ENCODE results near the gene SMG5. TPM values are rescaled to one million over a fixed set of nuclear protein-coding genes. Genes with fewer than 3 reads are reported as not detected.
A peak's percentile ranks its signal among the peaks of the same experiment; 100 is the strongest.

Gene SMG5
- total and polyA plus RNA-seq, 8 donors = 49.5 to 71.1 (median 54.6) TPM

- Histone ChIP-seq H3K4me3 (no peak overlapping the region), H3K4me1 (peaks cover 8 to 32% of the 10 kb centered on the region in 2 donors), H3K27me3 (peaks cover 0 to 25% of the 10 kb centered on the region in 2 donors), H3K27ac (no peak overlapping the region), H3K36me3 (peaks cover 0 to 38% of the 10 kb centered on the region in 2 donors), H3K9me3 (no peaks in the 10 kb centered on the region)
- intact Hi-C loops (cut with DNase I) = no loop called here
- DNase-seq (peak in 1 of 4 donors; percentile 84), ATAC-seq (peak; percentile 75)
- TF ChIP-seq, protein P1, sequence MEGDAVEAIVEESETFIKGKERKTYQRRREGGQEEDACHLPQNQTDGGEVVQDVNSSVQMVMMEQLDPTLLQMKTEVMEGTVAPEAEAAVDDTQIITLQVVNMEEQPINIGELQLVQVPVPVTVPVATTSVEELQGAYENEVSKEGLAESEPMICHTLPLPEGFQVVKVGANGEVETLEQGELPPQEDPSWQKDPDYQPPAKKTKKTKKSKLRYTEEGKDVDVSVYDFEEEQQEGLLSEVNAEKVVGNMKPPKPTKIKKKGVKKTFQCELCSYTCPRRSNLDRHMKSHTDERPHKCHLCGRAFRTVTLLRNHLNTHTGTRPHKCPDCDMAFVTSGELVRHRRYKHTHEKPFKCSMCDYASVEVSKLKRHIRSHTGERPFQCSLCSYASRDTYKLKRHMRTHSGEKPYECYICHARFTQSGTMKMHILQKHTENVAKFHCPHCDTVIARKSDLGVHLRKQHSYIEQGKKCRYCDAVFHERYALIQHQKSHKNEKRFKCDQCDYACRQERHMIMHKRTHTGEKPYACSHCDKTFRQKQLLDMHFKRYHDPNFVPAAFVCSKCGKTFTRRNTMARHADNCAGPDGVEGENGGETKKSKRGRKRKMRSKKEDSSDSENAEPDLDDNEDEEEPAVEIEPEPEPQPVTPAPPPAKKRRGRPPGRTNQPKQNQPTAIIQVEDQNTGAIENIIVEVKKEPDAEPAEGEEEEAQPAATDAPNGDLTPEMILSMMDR (IDR thresholded peaks at IDR 0.05) = no peak
Measured at GRCh38 chr1:156246781-156247459, 35.7 kb downstream of the SMG5 start.

GRCh38 chr1:156246241-156246780, 36.3 kb downstream of the SMG5 start:
- Histone ChIP-seq H3K27ac (no peak overlapping the region), H3K36me3 (peaks cover 0 to 37% of the 10 kb centered on the region in 2 donors), H3K27me3 (peaks cover 0 to 25% of the 10 kb centered on the region in 2 donors), H3K4me3 (no peak overlapping the region), H3K9me3 (no peaks in the 10 kb centered on the region), H3K4me1 (peaks cover 8 to 32% of the 10 kb centered on the region in 2 donors)
- DNase-seq (no peak), ATAC-seq (no peak)
- intact Hi-C loops (cut with DNase I) = no loop called here
- TF ChIP-seq, protein P1 (IDR thresholded peaks at IDR 0.05) = no peak

- peak in 2 of 4 donors; percentile 27 to 85 for DNase-seq
- ATAC-seq = peak; percentile 22
- H3K27ac ChIP-seq = no peak overlapping the region
- H3K9me3 ChIP-seq = no peaks in the 10 kb centered on the region
- TF ChIP-seq, protein P1 (IDR thresholded peaks at IDR 0.05) = no peak
- peak overlapping the region; percentile 7 to 13 for H3K4me3 ChIP-seq
- peaks cover 8 to 32% of the 10 kb centered on the region in 2 donors for H3K4me1 ChIP-seq
- peaks cover 0 to 37% of the 10 kb centered on the region in 2 donors for H3K36me3 ChIP-seq
- intact Hi-C loops (cut with DNase I) = no loop called here
- H3K27me3 ChIP-seq = peaks cover 0 to 25% of the 10 kb centered on the region in 2 donors
Measured at GRCh38 chr1:156245451-156246232, 37.0 kb downstream of the SMG5 start.

DNA sequence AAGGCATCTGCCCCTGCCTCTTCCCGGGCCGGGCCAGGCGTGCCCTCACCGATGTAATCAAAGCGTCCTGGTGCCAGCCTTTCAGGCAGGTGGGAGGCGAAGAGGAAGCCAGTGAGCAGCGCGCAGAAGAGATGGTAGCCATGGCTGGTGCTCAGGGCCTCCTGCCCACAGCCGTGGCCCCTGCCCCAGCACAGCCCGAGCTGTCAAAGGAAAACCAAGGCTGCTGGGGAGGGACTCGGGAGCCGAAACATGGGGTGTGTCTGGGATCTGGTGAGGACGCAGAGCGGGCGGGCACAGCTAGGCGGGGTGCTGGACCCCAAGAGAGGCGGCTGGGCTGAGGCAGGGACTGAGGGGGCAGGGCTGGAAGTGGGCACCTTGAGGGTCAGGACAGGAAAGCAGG, 37.9 kb downstream of the SMG5 start:
- no peak for DNase-seq
- peaks cover 0 to 25% of the 10 kb centered on the region in 2 donors for H3K27me3 ChIP-seq
- H3K27ac ChIP-seq = no peak overlapping the region
- no peak for ATAC-seq
- no peaks in the 10 kb centered on the region for H3K9me3 ChIP-seq
- no peak overlapping the region for H3K4me3 ChIP-seq
- TF ChIP-seq, protein P1 (IDR thresholded peaks at IDR 0.05) = no peak
- intact Hi-C loops (cut with DNase I) = no loop called here
- peaks cover 0 to 37% of the 10 kb centered on the region in 2 donors for H3K36me3 ChIP-seq
- H3K4me1 ChIP-seq = peaks cover 8 to 32% of the 10 kb centered on the region in 2 donors

DNA sequence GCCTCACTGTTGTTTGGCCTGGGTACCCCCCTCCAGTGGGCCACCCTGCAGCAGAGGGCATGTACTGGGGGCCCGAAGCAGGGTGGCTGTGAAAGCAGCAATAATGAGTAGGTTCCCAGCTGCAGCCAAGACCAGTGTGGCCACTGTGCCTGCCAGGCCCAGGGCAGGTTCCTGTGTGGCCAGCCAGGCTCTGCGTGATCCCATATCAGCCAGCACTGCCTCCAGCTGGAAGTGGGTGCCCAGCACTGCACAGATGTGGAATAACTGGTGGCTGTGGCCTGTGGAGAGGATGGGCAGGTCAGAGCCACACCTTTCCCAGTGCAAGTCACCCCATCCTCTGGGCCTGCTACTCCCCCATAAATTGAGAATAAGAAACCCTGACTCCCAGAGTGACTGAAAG, 38.5 kb downstream of the SMG5 start:
- Histone ChIP-seq H3K9me3 (no peaks in the 10 kb centered on the region), H3K27me3 (peaks cover 0 to 25% of the 10 kb centered on the region in 2 donors), H3K4me1 (peaks cover 8 to 32% of the 10 kb centered on the region in 2 donors), H3K36me3 (peaks cover 0 to 37% of the 10 kb centered on the region in 2 donors), H3K27ac (no peak overlapping the region), H3K4me3 (no peak overlapping the region)
- TF ChIP-seq, protein P1 (IDR thresholded peaks at IDR 0.05) = no peak
- no peak for ATAC-seq
- intact Hi-C loops (cut with DNase I) = no loop called here
- DNase-seq = no peak
